Inferior parietal cortex (tissue), 1 donor: Measurements from ENCODE around the gene FCAMR.

ENCODE experiments used
- DNase-seq: peaks from one replicate; pipeline ENCODE4 v3.0.0-alpha.2; 2016; ENCODE audit errors: extremely low spot score

The FCAMR gene

DNA sequence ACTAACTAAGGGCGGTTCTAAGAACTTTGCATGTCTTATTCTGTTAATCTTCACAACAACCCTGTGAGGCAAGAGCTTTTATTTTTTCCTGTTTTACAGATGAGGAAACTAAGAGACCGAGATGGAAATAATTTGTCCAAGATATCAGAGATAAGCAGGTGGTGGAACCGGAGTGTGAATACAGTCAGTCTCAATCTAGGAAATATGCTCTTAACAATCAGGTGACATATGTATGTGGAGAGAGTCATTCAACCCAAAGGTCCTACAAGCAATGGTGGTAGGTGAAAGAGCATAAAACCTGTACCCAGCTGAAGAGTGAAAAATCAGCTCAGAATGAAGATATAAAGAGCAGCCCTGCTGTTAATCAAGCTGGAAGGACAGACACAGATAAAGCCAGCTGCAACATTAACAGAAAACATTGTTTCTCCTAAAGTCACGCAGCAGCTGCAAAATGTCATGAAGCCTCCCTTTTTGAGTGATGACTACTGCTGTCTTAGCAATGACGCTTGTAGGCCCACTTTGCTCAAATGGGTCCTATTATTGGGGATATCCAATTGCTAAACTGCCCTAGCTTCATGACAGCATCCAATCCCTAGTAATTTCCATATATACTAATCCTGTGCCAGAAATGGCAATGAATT is 30.5 kb upstream of the FCAMR start:
- DNase-seq: no peak

DNA sequence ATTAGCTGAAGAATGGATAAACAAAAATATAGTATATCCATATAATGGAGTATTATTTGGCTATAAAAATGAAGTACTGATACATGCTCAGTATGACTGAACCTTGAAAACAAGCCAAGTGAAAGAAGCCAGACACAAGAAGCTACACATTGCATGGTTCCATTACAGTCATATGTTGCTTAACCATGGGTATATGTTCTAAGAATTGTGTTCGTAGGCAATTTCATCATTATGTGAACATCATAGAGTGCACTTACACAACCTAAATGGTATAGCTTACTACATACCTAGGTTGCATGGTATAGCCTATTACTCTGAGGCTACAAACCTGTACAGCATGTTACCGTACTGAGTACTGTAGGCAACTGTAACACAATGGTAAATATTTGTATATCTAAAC is 28.6 kb upstream of the FCAMR start:
- DNase-seq: no peak

DNA sequence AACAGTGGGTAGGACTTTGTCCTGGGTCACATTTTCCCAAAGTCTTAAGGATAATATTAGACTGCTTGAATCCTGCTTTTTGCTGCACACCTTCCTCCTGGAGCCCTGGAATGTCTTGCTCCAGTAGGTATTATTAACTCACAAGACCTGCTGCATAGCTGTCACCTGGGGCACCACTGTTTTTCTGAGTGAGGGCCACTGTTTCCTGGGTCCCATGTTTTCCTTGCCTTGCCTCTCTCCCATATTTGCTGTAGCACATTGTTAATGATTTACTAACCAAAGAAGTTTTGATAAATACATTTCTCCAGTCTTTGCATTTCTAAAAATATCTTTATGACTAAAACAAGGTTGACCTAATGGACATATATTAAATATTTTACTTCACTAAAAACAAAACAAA is 22.5 kb upstream of the FCAMR start:
- DNase-seq: no peak

DNA sequence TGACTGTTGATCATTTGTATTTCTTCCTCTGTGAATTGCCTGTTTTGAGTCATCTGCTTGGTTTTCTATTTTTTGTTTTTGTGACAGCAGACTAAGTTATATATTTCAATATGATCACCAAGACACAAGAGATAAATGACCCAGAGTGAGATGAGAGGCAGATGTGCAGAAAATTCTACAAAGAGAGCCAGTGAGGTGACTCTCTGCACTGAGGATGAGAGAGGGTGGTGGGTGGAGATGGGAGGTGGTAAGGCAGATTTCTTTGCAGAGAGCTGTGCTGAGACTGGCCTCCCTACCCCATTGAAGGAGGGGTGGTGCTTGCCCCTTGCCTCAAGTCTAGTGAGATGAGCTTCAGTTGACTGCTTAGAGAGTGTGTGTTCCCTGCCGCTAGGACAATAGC is 17.6 kb upstream of the FCAMR start:
- DNase-seq: no peak

DNA sequence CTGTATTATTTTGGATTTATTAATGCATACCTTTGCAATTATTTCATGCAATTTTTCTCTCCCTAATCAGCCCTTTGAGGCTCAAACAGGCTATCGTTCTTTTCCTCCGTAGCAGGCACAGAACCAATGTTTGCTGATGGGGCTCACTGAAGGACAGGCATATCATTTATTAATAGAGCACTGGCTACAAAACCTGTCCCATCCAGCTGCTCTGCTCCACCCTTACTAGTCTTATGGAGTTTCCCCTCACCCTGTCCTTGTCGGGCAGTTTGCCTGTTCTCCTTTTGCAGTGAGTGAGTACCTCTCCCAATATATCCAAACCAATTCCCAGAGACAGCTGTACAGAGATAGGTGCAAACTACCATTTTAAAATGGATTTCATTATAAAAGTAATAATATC is 16.6 kb upstream of the FCAMR start:
- no peak for DNase-seq

DNA sequence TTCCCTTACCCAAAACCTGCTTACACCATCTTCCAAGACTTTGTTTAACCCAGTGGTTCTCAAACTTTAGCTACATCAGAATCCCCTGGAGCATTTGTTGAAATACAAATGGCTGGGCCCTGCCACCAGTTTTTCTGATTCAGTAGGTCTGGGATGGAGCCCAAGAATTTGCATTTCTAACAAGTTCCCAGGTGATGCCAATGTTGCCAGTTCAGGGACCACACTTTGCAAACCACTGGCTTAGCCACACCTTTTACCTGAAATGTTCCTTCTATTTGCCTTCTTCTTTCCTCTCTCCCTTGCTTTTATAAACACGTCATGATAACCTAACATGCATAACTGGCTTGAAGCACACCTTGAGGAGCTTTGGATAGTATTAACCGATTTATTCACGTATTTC is 16.1 kb upstream of the FCAMR start:
- no peak for DNase-seq

DNA sequence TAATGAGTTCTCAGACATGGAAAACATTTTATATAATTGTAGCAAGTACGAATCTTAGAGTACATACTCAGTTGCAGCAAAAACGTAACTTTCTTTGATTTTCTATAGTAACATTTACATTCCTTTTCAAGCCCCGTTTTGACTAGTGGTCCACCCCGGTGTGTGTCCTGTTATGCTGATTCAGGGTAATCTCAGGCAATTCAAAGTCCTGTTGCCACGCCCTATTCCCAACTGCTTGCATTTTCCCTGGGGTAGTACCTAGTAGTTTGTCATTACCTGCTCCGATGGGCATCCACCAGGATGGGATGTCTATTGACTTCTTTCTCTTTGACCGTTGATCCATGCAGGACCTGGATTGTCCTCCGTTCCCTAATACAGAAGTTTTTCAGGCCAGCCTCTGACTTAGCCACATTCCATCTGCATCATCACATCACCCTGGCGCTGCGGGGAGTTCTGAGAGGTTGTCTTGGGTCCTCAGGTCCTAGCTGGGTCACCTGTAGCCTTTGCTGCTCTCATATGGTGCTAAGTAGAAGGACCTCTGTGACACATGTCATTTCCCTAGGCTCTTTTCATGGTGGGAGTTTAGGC is 15.0 kb upstream of the FCAMR start:
- DNase-seq: no peak

DNA sequence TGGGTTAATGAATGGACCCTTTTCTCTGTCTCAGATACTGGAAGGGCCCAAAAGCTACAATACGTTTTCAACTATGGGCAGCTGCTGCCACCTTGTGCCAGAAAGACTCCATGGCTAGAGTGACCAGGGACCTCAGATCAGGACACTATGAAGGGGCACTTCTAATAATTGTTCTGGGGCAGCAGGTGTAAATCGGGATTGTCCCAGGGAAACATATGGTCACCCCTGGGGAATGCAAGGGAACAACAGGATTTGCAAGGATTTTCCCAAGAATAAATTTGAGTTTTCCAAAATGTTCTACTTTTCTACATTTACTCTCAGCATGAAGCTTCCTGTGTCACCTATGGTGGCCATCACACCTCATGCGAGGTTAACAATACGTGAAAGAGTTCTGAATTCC is 12.0 kb upstream of the FCAMR start:
- peak; percentile 85 for DNase-seq

DNA sequence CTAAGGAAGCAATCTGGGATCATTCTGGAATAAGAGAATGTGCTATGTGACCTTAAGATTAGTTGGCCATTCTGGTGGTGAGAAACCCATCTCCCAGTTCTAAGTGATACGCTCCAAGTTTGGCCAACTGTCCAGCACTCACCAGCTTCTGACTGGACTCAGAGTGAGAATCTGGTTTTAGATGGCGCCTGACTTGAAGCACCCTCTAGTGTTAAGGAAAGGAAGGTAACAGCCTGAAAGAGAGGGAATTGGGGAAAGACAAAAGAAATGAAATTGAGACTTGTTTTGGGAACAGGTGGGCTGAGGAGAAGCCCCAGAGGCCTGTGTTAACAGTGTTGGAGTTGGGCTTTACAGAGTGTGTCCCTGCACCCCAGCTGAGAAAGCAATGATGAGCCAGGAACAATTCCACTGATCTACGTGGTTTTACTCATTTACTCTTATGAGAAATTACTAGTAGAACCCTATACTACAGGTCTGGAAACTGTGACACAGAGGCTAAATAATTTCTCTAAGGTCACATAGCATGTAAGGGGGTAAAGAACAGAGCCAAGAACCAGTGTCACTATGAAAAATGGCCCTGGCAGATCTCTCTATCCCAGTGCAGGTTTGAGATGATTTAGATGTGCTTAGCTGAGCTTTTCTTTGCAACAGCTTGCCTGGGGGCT is 9.3 kb upstream of the FCAMR start:
- DNase-seq: no peak

DNA sequence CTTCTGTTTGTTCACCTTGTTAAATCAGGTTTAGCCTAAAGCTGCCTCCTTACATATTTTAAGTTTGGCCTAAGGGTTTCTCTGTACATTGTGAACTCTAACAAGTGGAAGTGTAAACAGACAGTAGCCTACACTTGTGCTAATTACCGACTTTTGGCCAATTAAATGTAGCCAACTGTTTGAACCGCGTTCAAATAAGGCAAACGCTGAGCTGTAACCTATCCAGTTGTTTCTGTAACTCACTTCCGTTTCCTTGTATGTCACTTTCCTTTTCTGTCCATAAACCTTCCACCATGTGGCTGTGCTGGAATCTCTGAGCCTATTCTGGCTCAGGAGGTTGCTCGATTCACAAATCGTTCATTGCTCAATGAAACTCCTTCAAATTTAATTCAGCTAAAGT is 8.0 kb upstream of the FCAMR start:
- no peak for DNase-seq

DNA sequence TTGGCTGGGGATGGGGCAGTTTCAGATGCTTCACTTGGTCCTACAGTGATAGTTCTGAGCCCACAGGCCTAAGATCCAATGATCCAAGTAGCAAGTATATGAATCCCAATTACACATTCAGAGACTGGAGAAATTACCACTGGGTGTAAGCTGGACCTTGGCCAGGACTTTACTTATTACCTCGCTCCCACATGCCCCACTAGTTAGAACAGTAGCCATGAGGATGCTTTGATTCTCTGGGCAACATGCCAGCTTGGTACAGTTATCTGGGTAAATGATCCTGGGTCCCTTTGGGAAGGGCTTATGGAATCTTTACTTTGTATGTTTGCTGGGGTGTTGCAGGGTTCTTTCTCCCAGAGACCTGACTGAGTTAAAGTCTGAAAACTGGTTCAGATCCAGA is 5.0 kb upstream of the FCAMR start:
- no peak for DNase-seq

DNA sequence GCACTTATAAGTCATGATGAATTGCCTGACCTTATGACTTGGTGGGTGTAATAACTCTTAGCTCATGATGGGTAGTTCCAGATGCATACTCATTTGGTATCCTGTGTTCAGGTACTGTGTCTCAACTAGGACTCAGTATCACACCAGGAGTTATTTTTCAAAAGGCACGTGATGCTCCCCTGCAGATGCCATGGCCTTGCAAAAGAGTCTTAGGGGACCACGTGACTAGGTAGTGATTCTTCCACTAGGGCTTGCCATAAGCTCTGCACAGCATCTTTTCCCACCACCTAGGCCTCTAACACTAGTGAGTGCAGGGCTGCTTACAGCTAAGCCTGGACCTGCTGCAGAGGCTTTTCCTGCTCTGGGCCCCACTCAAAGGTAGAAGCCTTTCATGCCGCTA is 3.9 kb upstream of the FCAMR start:
- no peak for DNase-seq

DNA sequence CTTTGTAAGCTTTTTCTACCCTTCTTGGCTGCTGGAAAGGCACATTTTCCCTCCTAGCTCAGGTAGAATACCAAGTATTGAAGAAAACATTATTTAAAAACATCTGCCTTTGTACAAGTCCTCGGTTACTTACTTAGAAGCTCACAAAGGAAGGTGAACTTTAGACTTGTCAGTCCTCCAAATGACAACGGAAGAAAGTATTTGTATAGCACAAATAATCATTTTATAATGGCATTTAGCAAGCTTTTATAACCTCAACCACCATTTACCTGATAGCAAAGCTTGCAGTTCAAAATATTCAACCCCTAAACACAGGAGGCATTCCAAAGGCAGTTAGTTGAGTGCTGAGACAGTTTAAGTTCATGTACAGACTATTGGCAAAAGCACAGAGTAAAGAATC is 2.5 kb upstream of the FCAMR start:
- DNase-seq: no peak

DNA sequence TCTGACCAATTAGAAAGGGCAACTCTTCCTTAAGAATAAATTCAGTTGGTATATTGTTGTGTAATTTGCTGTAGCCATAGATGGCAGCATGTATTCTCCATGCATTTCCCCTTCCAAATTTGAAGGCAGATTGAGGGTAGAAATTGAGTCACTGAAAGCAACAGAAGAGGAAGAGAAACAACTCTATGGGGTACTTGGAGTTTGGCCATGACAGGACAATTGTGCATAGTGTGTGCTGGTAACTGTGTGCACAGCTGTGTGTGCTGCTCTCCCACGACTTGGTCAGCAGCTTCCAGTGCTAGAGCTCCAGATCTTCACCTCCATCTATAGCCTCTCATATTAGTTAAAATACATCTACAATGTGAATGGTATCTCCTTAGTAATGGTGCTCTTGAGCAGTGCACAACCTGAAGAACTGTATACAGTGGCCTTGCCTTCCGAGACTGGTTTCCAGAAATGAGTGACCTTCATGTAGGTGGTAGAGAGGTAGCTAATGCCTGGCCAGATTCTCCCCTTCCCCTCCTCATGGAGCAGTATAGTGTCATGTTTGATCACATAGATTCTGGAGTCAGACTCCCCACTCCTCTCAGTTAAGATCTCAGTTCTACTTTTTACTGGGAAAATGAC is 882 bp upstream of the FCAMR start:
- DNase-seq: no peak

DNA sequence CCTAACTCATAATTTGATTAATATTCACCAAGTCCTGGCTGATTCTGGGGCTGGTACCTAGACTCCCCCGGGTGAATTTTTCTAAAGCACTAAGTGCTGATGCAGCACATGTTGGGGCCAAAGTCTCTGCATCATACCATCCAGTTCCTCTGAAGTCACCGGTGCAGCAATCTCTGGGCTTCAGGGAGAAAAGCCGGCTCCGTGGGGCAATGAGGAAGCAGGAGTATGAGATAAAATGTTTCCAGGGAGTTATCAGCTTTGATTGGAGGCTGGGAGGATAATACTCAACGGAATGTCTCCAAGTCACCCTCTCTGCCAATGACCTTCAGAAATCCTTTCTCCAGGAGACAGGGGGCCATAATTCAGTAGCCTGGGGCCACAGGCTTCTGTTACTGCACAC is 1.2 kb downstream of the FCAMR start:
- no peak for DNase-seq

DNA sequence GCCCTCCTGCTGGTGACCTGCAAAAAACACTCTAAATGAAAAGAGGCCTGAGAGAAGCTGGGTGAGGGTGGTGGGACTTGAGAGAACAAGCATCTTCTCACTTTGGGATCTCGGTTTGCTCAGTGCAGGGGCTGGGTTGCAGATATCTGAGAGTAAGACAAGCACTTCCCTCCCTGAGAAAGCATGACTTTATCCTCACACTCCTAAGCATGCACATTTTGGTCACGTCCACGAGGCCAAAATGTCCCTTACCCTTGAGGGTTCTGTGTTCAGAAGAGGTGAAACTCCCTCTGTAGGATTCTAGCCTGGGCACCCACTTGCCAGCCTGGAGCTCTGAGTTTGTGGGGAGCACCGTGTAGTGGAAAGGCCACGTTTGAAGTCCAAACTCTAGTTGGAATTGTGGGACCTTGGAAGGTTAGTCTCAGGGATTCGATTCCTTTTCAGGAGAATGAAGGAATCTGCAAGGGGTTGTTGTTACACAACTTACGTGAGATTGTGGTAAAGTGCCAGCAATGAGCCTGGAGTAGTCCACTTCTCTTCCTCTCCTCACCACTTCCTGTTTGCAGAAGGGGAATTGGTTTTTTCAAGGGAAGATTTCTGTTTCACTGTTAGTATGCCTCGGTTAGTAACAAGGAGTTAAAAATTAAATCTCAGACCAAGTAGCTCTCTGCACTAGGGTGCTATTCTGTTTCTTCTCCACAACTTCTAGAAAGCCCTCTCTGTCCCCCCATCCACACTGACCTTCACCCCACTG is 3.0 kb downstream of the FCAMR start:
- DNase-seq: peak; percentile 23

DNA sequence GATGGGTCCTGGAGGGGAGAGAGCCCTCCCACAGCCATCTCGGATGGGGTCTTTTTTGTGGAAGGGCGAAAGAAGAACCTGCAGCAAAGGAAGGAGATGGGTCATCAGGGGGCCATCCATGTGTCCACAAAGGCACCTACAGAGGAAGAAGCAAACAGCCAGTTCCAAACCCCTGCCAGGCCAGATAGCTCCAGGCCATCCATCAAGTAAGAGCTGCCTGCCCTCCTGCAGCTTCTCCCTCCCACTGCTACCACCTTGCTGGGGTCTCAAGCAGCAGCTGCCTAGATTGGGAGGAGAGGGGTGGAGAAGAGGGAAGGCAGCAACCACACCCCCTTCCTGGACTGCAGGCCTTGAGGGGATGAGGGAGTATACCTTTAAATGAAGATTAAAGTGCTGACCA is 4.5 kb downstream of the FCAMR start:
- no peak for DNase-seq

DNA sequence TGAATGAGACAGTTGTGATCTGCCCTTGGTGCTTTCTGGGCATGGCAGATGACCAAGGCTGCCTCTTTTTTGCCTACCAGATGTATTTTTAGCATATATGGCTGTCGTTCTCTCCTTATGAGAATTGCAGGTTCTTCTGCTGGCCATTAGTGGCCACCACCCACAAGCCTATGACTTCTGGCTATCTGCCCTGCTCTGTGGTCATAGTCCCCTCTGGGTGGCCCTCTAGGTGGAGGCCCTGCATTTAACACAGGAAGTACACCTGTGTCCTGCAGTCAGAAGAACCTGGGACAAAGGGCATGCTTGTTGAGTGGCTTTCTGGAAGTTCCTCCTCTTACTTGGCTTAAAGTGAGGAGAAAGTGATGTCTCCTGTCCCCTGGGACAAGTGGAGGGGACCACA is 6.5 kb downstream of the FCAMR start:
- DNase-seq: no peak

DNA sequence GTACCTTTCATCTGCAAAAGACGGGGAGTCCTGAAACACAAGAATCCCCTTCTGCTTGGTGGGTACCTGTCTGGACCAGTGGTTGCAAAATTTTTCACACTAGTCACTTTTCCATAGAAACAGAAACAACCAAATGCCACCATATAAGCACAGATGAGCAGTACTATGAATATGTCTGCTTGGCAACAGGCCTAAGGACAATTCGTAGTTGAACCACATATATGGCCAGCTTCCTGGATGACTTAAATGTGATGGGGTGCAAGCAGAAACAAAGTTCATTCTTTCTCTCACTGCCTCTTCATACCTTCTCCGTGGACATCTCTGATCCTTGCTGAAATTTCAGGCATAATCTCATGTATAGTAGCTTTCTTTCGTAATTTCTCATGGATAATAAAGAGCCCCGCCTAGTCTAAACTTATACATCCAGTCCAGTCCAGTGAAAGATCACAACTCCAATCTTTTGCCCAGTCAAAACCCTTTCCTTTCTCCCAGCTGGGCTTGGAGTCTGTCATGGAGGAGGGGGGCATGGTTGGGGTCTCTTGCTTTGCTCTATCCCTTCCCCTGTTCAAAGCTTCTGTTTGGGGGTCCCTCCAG is 7.0 kb downstream of the FCAMR start:
- no peak for DNase-seq

DNA sequence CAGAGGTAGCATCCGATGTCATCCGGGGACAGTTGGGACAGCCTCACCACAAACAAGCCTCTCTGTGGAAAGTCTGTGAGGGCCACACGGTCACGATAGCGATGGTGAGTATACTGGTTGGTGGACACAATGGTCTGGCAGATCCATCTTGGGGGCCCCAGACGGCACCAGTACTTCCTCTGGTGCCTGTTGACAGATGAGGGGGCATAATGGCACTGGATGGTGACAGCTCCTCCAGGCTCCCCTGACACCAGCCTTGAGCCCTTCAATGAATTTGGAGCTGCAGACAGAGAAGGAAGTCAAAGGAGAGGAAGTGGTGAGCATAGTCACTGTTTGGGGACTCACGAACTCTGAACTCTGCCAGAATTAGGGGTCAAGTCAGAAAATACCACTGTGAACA is 8.0 kb downstream of the FCAMR start:
- no peak for DNase-seq

DNA sequence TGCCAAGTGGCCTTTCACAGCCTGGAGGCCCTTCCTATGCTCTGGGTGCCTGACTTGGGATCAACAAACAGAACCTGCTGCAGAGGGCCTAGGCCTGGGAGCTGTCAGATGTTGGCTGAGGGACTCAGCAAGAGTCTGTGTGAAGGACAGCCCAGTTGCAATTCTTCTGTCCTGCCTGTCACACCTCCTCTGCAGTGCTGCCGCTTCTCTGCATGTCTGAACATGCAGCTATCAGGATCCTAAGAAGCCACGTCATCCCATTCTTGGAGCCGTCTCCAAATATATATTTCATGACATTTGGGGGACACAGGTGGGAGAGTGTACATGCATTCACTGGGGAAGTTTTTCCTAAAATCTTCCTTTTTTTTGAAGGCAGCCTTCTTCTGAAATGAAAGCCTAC is 8.6 kb downstream of the FCAMR start:
- DNase-seq: no peak
